HuH-7.5 (cell line): ENCODE results near the gene CELSR1.
"Not testable (repeated sequence)": the region's sequence is repeated elsewhere in the genome, so short reads cannot be mapped to it uniquely, and the experiment has no call there.

ENCODE experiments used
- DNase-seq: peaks from one replicate; pipeline ENCODE4 v3.0.0; 2011; ENCODE audit warnings: low spot score

CELSR1 gene

DNA sequence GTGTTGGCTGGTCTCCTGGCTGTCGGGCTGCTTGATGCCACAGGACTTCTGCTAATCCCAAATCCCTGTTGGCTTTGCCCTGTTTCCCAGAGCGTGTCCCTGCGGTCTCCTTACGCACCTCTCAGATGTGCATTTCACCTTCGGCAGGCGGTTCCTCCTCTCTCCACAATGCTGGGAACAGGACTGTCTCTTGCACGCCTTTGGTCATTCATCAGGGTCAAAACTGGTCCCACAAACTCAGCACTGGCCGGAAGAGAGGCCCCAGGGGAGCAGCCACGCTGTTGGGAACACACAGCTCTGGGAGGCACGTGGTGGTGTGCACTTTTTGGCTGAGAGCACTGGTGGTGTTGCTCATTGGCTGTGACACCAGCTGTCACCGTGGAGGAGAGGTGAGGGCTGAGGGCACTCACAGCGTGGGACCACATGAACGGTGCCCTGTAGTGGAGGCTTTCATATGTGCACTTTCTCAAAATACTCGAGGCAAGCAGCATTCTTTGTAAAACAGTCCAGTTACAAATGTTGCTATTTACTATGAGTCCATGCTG is 217.2 kb downstream of the CELSR1 start:
- no peak for DNase-seq

DNA sequence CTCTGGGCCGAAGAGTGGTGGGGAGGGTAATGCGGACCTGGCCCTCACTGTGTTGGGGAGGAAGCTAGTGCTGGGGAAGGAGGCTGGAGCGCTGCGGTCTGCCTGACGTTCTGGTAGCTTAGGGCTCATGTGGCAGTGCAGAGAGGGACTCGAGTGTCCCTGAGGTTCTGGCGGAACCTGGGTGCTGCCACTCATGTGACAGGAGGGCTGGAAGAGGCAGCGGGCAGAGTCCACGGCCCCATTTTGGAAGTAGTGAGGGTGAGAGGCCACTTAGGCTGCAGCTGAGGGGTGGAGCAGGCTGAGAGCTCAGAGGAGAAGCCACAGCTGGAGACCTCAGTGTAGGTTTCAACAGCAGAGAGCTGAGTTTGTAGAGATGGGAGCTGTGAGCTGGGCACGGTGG is 218.1 kb downstream of the CELSR1 start:
- no peak for DNase-seq

DNA sequence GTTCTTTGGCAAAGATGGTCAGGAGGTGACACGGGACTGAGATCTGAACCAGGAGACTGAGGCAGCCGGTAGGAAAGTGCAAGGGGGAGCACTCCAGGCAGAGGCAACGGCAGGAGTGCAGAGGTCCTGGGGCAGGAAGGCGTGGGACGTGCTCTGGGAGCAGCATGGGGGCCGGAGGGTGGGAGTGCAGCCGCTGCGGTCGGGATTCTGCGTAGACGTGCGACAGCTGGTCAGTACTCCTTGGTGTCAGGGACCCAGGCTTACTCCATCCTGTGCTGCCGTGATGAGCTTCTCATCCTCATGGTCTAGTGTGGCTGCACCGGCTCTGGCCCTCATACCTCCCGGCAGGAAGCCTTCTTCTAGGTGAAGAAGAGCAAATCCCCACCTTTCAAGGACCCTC is 218.8 kb downstream of the CELSR1 start:
- DNase-seq = no peak

DNA sequence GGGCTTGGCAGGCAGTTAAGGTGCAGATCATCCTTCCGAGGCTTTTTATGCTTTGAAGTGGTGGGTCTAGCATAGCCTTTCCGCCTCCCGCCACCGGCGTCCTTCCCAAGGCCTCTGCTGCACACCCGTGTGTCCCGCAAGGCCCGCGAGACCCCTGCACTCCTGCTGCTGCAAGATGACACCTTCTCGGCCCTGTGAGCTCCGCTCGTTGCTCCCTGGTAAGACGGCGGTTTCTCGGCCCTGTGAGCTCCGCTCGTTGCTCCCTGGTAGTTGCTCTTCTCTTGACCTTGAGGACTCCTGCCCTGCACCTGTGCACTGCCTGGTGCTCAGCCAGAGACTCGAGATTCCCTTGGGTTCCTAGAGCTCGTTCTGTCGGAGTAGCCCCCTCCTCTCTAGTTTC is 219.8 kb downstream of the CELSR1 start:
- DNase-seq = no peak

DNA sequence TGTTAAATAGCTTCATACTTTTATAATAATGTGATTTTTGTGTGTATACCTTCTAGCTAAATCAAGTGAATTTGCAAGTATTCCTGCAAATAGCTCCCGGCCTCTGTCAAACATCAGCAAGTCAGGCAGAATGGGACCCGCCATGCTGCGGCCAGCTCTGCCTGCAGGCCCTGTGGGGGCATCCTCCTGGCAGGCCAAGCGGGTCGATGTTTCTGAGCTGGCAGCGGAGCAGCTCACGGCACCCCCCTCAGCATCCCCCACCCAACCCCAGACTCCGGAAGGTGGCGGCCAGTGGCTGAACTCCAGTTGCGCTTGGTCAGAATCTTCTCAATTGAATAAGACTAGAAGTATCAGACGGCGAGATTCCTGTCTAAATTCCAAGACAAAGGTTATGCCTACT is 221.4 kb downstream of the CELSR1 start:
- no peak for DNase-seq

DNA sequence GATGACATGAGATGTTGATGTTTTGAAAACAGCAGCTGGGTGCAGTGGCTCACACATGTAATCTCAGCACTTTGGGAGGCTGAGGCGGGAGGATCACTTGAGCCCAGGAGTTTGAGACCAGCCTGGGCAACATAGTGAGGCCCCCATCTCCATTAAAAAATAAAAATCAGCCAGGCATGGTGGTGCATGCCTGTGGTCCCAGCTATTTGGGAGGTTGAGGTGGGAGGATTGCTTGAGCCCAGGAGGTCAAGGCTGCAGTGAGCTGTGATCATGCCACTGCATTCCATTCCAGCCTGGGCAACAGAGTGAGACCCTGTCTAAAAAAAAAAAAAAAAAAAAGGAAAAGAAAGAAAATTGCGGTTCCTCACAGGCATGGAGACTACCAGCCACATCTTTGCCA is 224.6 kb downstream of the CELSR1 start:
- not testable (repeated sequence) for DNase-seq

DNA sequence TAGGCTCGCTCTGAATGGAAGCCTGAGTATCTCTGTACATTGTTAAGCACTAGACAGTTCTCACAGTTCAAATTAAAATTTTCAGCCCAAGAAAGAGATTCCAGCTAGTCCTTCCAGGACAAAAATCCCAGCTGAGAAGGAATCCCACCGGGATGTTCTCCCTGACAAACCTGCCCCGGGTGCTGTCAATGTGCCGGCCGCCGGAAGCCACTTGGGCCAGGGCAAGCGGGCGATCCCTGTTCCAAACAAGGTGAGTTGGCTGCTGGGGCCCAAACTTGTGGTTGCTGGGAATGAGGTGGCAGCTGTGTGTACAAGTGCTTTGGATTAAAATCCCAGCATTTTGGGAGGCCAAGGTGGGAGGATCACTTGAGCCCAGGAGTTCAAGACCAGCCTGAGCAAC is 225.4 kb downstream of the CELSR1 start:
- DNase-seq = no peak
